HG03342 (cell line): ENCODE data around the gene PARD3.
"Not testable (repeated sequence)": the region's sequence is repeated elsewhere in the genome, so short reads cannot be mapped to it uniquely, and the experiment has no call there.

Source experiments
- ATAC-seq: cut with Tn5 transposase; IDR thresholded peaks from one replicate; pipeline ENCODE4 v1.9.1; 2021; ENCODE audit warnings: mild to moderate bottlenecking, moderate library complexity; ENCODE audit not compliant: unreplicated experiment

PARD3 gene

DNA sequence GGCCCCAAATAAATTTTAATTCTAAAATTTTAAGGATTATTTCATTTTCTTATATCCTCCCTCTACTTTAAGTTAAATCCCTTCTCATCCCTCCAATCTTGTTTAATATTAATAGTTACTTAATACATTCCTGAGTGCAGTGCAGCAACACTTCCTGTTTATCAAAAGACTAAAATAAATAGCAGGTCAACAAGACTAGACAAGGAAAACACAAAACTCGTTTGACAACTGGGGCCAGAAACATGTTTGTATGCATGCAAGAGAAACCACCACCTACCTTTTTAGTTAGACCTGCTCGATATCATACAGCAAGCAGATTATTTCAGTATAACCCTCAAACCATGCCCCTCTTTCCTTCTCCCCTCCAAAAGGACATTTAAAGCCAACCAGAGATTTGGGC is 95.8 kb downstream of the PARD3 start:
- ATAC-seq: no peak

DNA sequence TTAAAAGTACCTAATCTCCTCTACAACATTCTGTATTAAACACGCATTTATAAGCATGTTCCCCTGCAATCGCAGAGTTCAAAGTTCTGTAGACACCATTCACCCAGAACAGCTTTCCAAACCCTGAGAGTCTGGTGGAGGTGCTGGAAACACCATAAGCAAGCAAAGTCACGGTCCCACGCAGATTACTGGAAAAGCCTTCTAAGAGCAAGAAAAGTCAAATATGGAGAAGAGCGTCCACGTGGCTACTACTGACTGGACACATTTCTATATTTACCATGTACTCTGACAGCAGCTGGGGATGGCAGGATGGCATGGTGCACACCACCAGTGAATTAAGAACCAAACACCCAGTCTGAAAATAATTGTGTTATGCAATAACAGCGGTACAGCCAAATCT is 97.7 kb downstream of the PARD3 start:
- no peak for ATAC-seq

DNA sequence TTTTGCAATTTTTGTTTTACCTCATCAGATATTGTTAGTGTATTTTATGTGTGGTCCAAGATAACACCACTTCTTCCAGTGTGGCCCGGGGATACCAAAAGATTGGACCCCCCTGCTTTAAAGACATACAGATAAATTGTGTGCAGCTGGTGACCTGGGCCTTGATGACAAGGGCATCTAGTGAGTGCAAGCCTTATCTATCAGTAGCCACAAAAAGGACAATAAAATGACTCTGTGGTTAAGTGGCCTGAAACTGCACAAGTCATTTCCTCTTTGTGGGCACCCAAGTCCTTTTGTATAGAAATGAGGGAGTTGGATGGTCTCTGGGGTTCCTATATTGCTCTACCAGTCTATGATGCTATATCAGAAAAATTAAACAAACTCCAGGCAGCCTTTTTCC is 98.1 kb downstream of the PARD3 start:
- no peak for ATAC-seq

DNA sequence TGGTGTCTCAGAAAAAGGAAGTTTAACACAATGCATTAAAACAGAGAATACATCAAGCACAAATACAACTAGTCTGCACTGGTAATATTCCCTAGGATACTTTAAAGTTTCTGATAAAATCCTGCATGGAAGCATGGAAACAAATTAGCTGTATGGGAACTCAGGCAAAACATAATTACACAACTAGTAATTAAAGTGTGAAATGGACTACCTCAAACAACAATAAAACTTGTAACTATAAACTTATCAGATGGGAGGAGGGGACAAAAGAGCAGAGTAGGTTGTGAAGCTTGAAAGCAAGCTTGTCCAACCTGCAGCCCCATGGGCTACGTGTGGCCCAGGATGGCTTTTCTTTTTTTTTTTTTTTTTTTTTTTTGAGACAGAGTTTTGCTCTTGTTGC is 98.9 kb downstream of the PARD3 start:
- no peak for ATAC-seq

DNA sequence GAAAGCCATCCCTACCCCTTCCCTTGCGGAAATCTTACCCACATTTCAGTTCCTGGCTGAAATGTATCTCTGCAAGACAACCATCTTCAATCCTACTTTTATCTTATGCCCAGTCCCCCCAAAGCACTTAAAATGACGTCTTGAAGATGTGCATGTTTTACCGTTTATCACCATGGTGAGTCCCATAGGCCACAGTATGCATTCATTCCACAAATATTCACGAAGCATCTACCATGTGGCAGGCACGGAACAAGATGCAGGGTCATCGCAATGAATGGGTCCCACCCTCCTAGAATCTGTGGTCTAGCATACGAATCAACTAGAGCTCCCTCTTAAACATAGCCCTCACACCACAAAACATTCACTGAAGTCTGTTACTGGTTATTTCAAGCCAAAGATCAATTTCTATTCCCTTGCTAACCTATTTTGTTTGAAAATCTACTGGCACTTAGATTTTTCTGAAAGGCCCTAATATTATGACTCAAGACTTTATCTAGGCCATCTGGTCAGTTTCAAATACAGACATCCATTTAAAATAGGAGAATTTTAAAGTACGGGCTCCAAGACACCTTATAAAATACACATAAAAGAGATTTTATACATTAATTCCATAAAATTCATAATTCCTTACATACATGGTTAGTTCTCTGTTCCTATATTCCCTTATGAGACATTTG is 99.4 kb downstream of the PARD3 start:
- ATAC-seq: no peak

DNA sequence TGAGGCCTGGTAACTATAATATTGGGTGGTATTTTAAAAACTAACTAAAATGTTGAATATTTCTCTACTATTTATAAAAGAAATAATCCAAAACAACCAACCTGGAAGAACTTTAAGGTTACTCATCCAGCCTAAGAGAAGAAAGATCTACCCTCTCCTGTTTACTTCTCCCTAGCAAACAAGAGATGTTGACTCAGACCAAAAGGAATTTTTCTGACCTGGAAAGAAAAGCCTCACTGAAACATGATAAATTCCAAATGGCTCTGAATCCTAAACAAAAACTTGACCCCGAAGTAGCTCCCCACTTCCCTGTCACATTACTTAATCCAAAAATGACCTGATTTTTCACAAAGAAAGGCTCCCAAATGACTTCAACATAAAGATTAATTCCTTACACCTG is 101.2 kb downstream of the PARD3 start:
- ATAC-seq: no peak

DNA sequence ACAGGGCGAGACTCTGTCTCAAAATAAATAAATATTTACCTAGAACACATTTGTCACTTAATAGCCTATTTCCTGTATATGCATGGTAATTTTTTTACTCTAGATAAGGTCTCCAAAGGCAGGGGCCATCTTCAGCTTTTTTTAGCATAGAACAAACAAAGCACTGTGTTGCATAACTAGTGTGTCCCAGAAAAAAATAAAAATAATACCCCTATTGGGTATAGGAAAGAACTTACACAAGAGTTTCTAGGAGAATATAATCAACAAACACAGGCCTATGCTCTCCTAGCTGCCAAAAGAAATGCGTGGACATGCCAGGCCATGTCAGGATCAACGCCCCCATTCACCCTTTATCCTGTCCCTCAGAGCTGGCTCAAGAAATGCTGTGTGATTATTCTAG is 103.6 kb downstream of the PARD3 start:
- ATAC-seq: no peak

DNA sequence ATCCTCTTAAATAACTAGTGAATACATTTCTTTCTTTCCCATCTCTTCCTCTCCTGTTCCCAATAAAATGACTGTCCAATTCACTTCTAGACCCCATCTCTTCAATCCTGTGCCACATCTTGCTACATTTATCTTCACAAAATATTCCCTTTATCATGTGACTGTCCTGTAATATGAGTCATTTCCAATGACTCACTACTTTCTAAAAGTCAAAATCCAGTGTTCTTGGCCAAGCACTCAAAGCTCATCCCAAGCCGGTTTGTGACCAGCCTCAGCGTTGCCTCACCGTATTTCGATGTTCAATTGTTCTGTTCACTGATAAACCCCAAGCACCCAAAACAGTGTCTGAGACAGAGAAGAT is 104.7 kb downstream of the PARD3 start:
- no peak for ATAC-seq

DNA sequence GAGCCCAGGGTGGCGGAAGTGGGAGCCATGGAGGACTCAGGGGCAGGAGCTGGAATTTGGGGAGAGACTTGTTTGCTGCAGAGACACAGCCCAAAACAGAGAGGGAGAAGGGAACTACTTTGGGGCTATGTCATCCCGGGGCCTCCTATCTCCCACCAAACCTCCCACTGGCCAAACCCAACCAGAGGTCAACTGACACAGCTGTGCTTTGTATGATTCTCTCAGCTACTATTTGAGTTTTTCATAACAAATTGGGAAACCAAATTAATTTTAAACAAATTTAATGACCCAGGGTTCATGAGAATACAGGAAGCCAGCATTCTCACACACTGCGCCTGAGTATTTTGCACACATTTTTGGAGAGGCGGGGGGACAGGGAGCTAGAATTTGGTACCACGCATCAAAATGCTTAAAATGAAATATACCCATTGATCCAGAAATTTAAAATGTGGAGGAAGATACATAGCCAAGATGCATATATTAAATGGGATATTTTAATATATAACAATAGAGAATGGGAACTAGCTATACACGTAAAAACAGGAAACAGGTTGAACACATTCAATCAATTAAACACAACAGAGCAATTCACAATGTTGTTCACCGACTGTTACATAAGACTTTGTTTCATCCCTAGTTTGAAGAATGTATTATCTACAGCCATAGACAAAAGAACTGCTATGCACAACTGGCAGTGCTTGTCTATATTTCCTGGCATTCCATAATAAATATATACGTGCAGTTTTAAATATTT is 105.3 kb downstream of the PARD3 start:
- no peak for ATAC-seq

DNA sequence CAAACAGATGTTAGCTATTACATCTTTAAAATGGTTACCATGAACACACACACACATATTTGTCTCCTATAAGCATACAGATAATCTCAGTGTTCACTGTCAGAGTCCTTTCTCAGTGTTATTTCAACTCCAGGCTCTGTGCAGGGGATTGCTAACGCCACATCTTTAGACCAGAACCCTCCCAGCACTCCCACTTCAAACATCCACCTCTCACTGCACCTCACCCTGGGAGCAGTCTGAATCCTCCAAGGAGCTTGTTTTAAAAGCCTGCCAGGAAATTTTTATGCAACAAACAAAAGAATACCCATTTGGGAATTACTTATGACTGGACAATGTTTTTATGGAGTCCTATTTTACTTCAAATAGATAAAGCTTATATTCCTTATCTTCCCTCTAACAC is 107.4 kb downstream of the PARD3 start:
- no peak for ATAC-seq

DNA sequence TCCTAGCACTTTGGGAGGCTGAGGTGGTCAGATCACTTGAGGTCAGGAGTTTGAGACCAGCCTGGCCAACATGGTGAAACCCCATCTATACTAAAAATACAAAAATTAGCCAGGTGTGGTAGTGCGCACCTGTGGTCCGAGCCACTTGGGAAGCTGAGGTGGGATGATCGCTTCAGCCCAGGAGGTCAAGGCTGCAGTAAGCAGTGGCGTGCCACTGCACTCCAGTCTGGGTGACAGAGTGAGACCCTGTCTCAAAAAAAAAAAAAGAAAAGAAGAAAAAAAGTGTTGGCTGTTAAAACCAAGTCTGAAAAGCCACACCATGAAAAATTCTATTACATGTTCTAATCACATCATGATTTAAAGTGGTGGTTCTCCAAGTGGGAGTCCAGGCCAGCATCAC is 108.1 kb downstream of the PARD3 start:
- not testable (repeated sequence) for ATAC-seq

DNA sequence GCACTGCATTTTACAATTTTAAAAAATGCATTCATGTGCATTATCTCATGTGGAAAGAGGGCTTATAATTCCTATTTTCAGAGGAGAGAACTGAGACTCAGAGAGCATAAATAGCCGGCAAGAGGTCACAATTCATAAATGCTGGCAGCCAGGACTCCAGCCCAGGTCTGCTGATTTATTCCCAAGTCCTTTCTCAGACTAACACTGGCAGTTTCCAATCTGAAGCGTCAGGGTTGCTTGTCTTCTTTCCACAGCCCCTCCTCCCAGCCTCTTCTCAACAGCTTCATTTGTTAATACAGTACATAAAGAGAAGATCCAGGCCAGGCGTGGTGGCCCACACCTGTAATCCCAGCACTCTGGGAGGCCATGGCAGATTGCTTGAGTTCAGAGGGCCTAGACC is 108.9 kb downstream of the PARD3 start:
- no peak for ATAC-seq

DNA sequence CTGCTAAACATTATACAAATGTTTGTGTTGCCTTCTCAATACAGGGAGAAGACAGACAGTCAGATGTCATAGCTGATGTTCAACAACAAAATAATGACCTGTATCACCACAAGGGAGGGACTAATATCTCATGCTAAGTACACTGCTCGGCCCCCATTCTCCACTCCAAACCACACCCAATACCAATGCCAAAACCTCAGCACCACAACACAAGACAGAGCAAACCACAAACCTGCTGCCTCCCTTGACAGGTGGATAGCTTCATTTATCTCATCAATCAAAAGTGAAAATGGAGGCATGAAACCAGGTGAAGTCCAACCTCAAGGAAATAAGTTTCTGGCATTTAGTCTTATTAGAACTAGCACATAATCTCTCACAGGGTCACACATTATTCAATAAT is 109.5 kb downstream of the PARD3 start:
- no peak for ATAC-seq

DNA sequence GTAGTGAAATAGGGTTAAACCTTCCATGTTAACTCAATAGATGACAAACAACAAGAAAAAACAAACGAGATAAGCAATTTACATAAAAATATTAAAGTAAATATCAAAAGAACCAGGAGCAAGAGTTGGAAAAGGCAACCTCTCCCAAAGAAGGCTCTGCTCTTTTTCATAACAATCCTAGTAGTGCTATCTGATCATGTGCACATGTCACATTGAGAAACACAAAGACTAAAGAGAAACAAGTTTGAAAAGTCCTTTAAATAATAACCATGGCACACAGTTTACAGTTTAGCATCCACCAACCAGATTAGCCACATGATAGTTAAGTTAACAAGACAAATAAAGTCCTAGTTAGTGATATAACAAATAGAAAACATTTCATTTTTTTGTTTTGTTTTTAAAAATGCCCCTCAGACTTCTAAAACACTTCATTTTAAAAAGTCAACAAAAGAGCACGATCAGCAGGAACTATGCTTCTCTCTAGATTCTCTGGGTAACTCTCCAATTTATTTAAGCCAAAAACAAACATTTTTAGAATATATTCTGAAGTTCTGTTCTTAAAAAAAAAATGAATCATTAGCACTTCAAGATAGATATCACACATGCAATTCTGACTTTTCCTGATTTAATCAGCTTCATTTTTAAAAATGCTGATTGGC is 110.4 kb downstream of the PARD3 start:
- ATAC-seq: no peak

DNA sequence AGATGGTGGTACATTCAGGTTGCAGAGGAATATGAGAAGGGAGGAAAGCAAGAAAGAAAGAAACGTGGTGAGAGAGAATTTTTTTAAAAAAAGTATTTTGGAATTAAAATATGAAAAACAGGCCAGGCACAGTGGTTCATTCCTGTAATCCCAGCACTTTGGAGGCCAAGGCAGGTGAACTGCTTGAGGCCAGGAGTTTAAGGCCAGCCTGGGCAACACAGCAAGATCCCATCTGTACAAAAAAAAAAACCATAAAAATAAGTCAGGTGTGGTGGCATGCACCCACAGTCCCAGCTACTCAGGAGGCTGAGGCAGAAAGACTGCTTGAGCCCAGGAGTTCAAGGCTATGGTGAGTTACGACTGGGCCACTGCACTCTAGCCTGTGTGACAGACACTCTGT is 112.1 kb downstream of the PARD3 start:
- ATAC-seq: no peak

DNA sequence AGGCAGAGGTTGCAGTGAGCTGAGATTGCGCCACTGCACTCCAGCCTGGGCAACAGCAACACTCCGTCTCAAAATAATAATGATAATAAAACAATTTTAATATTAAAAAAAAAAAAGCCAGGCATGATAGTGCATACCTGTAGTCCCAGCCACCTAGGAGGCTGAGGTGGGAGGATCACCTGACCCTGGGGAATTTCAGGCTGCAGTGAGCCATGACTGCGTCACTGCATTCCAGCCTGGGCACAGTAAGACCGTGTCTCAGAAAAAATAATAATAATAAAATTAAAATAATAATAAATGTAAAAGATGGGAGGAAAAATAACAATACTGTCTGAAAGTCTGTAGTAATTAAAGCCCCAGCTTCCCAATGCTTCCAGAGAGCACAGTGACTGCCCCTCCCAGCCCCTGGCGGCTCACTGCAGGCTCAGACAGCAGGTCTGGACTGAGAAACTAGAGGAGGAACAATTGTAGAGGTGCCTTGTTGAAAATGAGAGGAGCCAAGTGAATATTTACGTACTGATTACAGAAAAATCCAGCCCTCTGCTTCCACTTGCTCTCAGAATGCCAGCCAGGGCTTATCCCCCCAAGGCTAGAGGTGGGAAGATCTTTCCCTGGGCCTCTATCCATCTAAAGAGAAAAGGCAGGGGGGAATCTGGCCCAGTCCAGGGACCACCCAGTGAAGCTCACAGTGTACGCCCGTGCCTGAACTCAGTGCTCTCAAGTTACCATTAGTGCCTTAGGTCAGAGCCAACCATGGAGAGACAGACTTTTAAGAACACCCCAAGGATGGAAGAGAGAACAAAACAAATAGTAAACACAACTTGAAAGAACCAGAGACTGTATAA is 112.8 kb downstream of the PARD3 start:
- ATAC-seq: no peak

DNA sequence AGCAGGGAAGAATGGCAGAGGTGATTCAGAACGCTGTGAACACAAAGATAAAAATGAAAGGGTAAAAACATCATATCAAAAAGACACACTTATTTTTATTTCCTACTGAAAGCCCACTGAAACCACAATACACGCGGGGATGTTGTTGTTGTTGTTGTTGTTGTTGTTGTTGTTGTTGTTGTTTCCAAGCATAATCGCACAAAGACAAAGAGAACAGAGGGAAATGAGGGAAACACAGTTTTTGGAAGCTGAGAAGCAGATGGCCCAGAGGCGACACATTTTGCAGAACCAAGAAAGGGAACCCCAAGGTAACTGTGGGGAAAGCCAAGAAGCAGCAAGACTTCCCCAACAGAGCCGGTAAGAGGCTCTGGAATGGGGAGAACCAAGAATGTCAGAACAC is 113.9 kb downstream of the PARD3 start:
- ATAC-seq: no peak

DNA sequence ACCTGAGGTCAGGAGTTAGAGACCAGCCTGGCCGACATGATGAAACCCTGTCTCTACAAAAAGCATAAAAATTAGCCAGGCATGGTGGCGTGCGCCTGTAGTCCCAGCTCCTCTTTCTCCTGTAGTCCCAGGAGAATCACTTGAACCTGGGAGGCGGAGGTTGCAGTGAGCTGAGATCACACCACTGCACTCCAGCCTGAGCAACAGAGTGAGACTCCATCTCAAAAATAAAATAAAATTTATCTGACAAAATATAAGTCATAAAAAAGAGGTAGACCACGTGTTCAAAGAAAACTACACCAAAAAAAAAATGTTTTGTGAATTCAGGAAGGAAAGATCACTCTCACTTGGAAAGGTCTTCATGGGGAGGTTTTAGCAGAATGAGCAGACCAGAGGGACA is 114.3 kb downstream of the PARD3 start:
- not testable (repeated sequence) for ATAC-seq

DNA sequence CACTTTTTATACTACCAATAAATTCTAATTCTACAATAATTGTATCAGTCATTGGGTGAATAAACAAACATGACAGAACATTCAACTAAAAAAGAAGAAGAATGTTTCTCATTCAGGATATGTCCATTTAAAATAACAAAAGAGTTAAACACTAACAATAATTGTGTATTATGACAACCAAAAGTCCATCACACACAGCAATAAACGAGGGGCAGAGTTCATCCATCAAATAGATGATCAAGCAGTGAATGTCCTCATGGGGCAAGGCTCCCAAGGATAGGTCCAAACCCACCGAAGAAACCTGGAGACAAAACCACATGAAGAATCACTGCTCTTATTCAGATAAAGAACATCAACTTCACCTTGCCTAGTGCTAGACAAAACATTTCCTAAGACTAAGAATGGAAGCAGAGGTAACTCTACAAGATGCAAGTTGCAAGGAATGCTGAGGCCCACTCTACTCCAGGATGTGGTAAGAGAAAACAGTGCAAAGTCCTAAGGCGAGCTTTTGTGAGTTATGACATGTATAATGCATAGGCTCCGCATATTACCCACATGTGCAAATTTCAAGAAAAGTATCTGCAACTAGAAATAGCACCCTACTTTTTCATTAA is 115.1 kb downstream of the PARD3 start:
- no peak for ATAC-seq

DNA sequence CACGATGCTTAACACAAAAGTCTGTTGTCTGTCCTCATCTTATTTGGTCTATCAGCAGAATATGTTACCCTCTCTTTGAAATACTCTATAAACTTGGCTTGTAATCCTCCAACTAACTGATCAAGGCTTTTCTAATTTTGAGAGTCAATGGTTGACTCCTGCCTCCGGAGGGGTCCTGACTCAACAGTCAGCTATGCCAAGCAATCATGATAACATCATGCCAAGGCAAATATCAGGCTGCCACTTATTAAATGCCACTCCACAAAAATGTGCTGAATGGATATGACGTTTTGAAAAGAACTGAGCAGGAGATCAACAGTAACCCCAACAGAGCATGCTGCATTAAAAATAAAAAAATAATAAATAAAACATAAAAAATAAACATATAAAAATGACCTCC is 116.1 kb downstream of the PARD3 start:
- ATAC-seq: no peak

DNA sequence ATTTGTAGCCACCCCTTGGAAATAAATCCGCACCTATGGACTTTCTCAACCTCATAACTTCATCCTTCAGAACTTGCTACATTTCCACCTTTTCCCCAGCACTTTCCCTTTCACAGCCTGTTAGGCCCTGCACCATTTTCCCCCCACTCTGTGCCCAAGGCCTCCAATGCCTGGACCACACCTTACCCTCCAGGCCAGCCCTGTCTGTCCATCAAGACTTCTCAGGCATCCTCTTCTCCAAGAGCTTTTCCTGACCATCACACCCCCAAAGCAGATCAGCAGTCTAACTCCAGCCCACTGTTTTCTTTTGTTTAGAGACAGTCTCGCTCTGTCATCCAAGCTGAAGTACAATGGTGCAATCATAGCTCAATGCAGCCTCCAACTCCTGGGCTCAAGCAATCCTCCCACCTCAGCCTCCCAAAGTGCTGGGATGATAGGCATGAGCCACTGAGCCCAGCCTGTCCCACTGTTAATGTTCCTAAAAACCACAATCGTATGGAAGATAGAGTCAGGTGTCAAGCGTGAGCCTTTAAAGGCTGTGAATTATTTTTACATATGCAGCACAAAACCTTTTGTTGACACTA is 116.8 kb downstream of the PARD3 start:
- no peak for ATAC-seq
